Ramos (cell line): ENCODE measurements around the gene NFIC.

Experiments used
- in situ Hi-C: fragments of 300-500 bp; cut with MboI; formaldehyde crosslinking; loops from one replicate; pipeline ENCODE4 v1.14.3; 2022; ENCODE audit warnings: low sequenced_read_pairs; ENCODE audit not compliant: unreplicated experiment

NFIC gene

DNA sequence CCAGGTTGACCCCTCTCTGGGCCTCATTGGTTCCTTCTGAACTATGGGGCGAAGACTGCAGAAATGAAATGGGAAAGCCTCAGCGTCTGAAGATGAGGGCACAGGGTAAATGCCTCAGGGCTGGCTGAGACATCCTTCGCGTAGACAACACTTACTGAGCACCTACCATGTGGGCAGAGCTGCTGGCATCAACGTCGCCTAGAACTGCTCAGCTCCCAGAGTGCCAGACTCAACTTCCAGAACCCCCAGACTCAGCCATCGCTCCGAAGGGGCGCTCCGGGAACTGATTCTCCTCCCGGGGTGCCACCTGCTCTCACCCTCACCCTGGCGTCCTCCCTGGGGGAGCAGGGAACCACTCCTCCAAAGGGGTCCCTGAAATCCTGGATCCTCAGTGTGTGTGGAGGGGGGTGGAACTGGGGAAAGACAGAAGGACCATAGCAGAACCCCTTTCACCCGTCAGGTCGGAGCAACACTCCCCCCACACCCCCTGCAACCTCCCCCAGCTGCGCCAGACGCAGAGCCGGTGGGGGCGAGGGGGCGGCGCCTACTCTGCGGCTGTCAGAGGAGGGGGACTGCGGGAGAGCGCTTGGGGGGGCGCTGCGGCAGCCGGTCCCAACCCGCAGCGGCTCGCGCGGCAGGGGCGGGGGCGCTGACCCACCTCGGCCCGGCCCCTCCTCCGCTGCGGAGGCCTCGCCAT, 8.2 kb upstream of the NFIC start:
- in situ Hi-C loops, result no loop called here

DNA sequence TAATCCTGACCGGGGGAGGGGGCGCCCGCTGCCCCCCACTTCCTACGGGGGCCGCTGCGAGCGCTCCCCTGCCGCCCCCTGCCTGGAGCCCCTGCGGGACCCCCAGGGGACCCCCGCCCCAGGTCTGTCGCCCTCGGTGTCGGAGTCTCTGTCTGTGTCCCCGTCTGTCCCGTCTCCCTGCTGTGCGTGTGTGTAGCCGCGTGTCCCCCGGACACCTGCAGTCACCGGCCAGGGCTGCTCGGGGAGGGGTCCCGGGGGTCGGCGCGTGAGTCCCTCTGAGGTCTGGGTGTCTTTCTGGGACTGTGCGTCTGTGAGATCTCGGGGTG, 7.7 kb upstream of the NFIC start:
- in situ Hi-C loops, result no loop called here

DNA sequence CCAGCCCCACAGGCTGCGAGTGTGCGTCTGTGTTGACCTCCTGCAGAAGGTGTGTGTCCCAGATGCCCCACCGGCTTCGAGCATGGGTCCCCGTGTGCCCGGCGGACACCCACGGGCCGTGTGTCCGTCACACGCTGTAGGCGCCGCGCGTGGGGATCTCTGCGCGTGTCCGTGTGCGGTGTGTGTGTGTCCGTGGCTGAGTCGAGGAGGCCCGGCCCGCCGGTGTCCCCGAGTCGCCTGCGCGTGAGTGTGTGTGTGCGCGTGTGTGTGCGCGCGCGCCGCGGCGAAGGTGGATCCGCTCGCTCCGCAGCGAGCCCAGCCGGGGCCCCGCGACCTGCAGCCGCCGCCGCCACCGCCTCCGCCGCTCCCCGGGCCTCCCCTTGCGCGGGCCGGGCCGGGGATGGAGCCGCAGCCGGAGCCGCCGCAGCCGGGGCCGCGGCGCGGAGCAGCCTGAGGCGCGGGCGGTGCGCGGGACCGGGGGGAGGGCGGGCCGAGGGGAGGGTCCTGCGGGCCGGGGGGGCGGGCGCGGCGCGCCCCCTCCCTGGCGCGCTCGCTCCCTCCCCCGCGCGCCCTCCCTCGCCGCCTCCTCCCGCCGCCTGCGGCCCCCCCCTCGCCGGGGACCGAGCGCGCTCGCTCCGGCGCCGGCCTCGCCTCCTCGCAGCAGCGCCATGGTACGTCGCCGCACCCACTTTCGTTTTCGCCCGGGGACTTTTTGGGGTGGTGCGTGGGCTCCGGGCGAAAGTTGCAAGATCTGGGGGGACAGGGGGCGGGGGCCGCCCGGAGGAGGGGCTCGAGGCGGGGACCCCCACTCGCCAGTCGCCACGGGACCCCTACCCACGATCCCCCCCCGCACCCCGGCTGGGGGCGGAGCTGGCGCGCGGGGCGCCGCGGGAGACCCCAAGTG, 7.1 kb upstream of the NFIC start:
- in situ Hi-C loops, result no loop called here

DNA sequence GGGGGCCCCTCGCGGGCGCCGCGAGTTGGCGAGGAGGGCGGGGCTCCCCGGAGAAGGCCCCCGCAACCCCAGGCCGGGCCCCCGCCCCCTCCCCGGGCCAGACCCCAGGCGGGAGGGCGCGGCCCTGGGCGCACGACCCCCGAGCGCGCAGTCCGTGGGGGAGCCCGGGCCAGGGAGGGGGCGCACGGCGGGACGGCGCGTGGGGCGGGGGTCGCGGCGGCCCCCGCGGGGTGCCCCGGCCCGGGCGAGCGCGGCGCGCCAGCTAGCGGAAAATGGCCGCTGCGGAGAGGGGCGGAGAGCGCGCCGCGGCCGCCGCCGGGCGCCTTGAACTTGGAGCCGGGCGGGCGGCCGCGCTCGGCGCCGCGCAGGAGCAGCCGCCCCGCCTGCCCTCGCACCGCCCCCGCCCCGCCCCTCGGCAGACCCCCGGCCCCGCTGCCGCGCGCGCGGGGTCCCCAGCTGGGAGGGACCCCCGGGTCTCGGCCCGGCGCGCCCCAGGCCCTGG, 6.4 kb upstream of the NFIC start:
- in situ Hi-C loops, result no loop called here

DNA sequence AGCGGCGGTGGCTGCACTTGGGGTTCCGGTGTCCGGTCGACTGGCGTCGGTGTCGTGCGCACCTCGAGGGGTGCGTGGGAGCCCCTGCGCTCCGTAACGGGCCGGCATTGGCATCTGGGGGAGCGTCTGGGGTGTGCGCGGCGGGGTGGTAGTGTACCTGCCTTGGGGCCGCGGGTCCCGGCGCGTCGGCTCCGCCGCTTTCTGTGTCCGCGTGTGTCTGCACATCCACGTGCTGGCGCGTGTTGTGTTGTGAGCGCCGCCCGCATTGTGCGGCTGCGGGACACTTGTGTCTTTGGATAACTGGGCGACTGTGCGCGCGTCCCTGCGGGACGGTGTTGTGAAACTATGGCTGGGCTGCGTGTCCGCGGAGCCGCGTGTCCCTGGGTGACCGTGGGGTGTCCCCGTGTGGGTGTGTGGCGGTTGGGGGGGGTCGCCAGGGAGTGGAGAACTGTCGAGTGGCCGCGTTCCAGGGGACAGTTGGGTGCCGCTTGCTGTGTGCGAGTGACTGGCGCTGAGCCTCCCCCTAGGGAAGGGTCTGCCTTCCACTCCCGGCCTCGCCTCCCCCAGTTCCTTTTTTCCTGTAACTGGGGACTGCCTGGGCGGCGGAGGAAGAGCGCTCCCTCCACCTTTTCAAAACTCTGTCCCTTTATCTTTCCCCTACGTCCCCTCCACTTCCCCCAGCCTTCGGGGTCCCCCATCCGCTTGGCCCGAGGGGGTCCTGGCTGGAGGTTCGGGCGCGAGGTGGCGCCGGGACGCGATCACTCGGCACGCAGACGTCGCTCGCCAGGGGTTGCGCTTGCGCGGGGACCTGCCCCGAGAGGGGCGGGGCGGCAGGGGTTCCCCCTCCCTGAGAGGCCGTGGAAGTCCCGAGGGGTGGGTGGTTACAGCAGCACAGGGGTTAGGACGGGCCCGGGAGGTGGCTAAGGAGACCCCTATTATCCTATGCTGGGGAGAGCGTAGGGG, 5.7 kb upstream of the NFIC start:
- in situ Hi-C loops, result no loop called here

DNA sequence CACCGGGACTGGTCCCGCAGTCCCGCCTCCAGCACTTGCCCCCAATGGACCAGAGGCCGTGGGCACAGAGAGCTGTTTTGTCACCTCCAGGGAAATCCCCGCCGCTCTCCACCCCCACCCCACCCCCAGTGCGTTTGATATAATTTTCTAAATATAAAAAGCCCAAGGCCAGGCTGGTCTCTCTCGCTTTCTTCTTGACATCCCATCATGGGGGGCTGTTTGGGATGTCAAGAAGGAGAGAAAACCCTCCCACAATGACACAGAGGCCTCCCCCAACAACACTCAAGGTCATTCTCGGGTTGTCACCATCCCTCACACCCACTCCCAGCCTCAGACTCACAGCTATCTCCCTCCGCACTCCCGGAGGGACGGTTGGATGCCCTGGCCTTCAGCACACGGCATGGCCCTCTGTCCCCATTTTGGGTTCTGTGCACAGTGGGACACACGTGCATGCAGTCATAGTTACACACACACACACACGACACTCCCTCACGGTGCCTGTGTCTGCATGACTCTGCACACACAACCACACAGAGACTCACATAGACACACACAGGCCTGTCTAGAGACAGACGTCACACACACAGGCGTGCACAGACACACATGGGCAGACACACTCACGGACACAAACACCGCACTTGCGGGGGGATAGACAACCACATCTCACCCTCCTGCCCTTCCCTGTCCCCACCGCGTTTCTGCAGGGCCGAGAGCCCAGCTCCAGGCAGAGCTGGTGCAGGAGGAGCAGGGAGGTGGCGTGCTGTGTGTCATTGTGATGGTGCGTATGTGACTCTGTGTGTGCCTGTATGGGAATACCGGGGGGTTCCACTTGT, 4.8 kb upstream of the NFIC start:
- in situ Hi-C loops, result no loop called here

DNA sequence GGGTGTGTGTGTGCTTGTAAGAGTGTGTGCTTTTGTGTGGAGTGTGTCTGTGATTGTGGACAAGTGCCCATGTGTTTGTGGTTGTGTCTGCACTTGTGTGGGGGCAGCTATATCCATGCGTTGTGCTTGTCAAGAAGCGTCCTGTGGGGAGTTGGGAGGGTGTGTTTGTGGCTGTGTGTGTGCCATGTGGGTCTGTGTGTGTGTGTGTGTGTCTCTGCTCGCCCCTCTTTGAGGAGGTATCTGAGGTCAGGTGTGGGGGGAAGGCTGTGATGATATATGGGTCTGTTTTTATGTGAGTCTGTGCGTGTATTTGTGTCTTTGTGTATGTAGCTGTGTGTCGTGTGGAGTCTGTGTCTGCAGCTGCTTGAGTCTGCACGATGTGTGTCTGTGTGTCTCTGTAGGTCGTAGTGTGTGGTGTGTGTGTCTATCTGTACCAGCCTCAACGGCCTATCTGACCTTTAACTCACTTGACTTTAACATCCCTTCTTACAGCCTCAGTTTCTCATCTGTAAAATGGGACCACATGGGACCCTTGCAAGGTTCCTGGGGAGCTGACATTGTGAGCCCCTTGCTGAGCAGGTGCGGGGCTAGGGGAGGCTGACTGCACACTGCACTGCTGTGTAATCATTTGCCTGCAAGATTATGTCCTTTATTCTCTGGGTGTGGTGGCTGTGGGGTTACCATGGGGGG, 4.0 kb upstream of the NFIC start:
- in situ Hi-C loops, result no loop called here

DNA sequence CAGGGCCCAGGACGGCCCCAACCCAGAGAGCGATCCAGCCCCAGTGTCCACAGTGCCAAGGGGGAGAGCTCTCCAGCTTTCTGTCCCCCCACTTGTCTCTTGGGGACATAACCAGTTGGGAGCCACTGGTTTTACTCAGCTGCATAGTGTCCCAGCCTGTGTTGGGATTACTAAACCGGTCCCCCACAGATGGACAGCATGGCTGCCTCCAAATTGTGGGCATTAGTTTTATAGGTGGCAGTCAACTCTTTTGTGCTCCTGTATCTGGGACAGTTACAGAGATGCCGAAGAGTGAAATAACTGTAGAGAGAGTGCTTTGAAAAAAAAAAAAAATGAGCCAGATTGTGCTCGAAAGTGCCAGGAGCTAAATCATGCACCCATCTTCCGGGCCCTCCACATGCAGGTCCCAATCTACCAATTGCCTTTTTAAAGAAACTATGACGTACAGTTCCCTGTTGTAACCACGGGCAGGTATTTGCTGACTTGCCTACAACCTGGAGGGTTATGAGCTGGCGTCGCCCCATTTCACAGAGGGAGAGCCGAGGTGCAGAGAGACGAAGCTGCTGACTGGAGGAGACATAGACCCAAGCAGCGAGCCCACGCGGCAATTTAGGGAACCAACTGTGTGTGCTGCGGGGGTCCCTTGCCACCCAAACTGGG, 2.4 kb upstream of the NFIC start:
- in situ Hi-C loops, result no loop called here

DNA sequence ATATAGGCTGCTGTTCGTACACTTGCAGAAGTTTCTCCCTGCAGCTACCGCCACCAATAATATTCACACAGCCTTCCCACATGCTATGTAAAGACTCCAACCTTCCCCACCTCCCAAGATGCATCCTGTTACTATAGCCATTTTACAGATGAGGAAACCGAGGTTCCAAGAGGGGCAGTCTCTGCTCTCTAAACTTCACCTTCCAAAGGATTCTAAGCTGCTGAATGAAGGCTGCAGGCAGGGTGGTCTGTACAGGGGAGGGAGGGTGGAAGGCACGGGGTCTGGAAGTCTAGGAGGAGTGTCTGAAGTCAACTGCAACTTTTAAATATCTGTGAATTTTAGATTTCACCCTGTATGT, 1.9 kb upstream of the NFIC start:
- in situ Hi-C loops, result no loop called here

DNA sequence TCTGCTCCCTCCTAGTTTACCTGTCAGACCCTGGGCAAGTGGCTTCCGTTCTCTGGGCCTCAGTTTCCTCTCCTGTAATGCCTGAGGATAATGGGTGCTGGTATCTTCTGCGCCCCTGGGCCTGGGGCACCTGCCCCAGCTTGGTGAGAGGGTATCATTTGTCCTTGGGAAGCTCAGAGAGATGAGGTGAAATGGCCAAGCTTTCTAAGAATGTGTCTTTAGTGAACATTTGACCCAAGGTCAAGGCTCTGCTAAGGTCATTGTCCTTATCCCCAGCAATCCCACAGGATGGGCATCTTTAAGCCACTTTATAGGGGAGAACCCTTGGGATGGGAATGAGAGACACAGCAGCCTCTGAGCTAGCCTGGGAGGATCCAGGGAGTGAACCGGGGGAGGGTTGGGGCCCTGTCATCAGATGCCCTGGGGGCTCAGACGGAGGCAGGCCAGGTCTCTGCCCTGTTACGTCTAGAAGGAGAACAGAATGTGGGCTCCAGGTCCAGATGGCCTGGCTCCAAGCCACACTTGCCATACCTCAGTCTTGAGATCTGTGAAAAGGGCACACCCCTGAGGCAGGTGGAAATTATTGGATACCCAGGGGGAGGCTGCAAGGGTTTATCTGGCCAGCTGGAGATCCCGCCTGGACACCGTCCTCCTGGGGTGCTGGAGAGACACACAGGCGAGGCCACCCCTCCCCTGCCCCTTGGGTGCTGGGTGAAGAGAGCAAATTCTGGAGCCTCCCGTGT, 1.1 kb upstream of the NFIC start:
- in situ Hi-C loops, result no loop called here

DNA sequence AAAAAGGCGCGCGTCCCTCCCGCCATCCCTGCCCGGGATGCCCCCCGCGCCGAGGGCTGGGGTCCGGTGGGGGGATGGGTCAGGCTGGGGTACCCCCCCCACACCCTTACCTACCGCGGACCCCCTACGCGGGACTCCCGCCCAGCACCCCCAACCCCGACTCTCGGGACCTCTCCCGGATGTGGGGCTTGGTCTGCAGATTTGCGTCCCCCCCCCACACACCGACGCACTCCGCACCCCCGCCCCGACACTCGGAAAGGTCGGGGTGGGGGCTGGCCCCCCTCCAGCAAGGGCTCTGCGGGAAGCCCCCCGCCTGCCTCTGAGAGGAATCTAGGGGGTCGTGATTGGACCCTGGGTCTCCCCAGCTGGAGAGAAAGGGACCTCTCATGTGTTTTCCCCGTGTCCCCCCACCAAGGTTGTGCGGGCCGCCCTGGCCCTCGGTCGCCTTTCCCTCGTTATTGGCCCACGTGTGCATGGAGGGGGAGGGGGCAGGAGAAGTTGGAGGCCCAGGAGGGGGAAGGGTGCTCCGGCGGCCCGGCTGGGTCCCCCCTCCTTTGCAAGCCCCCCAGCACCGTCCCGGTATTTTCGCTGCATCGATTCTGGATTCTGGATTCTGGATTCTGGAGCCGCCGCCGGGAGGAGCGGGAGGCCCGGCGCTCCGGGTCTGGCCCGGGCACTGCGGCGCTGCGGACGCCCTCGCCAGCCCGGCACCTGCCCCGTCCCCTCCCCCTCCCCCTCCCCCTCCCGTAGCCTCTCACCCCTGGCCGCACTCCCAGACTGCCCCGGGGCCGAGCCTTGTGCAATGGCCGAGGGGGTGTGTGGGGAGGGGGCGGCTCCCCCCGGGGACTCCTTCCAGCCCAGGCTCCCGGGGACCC, 607 bp downstream of the NFIC start:
- in situ Hi-C loops, result no loop called here

DNA sequence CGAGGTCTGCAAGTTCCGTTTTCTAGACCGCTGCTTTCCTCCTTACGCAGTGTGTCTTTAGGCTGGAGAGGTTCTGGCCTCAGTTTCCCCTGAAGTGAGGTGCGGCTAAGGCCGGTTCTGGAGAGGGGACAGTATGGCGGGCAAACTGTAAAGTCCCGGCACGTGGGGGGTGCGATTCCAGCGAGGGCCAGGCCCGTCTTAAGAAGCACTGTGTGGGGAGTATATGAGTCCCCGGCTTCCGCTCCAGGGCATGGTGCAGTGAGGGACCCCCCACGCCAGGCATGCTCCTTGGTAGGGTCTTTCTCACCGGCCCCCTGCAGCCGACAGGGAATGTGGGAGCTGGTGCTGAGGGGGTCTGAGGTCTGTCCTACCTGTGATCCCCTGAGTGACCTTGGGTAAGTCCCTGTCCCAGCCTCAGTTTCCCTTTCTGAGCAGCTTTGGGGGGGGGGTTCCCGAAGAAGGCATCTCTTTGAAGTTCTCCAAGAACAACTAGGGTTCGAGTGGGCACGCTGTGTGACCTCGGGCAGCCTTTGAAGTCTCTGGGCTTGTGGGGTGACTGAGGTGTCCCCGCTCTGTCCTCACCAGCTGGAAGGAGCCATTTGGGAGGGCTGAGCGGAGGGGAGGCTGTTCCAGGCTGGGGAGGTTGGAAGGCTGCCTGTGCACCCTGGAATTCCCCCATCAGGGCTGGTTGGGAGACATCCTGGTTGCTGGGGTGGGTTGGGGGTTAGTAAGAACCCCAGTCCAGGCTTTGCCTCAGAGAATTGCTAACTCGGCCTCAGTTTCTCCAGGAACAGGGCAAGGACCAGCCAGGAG, 1.5 kb downstream of the NFIC start:
- in situ Hi-C loops, result no loop called here

DNA sequence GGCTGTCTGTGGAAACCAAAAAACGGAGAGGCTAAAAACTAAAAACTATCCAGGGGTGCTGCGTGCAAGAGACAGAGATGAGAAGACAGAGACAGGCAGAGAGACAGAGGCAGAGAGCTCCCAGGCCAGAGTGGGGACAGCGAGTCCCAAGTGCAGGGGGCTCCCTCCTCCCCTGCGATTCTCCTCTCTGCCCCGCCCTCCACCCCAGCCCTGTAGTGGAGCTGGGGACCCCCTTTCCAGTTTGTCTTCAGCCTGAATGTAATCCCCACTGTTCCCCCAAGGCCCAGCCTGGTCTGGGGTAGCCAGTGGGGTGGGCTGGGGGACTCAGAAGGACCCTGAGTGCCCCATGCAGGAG, 2.0 kb downstream of the NFIC start:
- in situ Hi-C loops, result no loop called here

DNA sequence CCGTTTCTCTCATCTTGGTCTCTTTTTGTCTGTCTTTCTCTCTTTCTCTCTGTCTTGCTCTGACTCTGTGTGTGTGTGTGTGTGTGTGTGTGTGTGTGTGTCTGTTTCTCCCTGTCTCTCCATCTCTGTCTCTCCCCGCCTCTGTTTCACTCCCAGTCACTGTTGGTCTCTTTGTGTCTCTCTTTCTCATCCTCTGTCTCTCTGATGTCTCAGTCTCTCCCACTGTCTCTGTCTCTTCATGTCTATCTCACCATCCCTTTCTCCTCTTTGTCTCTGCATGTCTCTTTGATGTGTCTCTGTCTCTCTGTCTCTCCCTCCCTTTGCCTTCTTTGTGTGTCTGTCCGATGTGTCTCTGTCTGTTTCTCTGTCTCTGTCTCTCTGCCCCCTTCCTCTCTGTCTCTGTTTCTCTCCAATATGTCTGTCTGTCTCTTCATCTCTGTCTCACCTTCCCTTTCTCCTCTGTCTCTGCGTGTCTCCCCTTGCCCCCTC, 2.5 kb downstream of the NFIC start:
- in situ Hi-C loops, result no loop called here

DNA sequence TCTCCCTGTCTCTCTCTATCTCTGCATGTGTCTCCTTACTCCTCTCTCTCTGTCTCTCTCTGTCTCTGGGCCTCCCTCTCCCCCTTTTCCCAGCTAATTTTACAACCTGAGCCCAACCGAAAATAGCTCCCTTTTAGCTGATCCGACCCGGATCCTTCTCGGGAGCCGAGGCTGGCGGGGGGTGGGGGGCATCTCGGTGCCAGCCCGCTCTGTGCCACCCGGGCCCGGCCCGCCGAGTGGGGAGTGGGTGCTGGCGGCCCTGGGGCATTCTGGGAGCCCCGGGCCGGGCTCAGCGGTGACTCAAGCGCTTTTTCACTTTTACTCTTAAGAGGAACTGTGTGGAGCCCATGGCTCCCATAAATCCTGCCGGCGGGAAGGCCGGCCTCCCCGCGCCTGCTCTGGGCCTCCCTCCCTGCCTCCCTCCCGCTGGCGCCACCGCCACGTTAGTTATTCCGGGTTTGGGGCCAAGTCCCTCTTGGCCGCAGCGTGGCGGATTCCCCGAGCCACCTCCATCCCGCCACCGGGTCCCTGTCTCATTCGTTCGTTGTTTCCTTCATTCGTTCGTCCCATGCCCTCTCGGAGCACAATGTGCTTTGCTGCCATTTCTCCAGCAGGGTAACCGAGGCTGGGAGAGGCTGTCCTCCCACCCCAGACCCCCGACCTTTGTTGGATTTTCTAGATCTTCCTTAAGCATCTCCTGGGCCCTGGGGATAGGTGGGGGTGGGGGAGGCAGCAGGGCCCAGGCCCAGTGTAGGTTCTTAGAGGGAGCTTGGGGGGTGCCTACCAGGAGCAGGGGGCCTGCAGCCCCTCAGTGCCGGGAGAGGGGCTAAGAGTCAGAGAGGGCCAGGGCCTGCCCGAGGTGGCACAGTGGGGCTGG, 3.2 kb downstream of the NFIC start:
- in situ Hi-C loops, result no loop called here
